WERI-Rb-1 (cell line): Measurements from ENCODE around the gene ZNF785.

Experiments
- DNase-seq: peaks from one replicate; pipeline ENCODE4 v3.0.0-alpha.2; 2020
- H3K27ac ChIP-seq: fragments of 250-450 bp; sonication (Bioruptor Pico); 2 replicates; pipeline ENCODE4 v1.5.1; 2020; ENCODE audit warnings: mild to moderate bottlenecking, moderate library complexity
- H3K27me3 ChIP-seq: fragments of 250-450 bp; sonication (Bioruptor Pico); 2 replicates; pipeline ENCODE4 v1.5.1; 2021; ENCODE audit warnings: mild to moderate bottlenecking, low read depth, moderate library complexity; ENCODE audit not compliant: insufficient read depth, severe bottlenecking
- H3K36me3 ChIP-seq: fragments of 250-450 bp; sonication (Bioruptor Pico); 2 replicates; pipeline ENCODE4 v1.5.1; 2020; ENCODE audit warnings: mild to moderate bottlenecking, moderate library complexity
- H3K4me3 ChIP-seq: 2 replicates; pipeline ENCODE4 v1.5.1; 2011; ENCODE audit warnings: low read depth, mild to moderate bottlenecking, control low read depth, low read length
- H3K9me3 ChIP-seq: fragments of 250-450 bp; sonication (Bioruptor Pico); 2 replicates; pipeline ENCODE4 v1.5.1; 2021; ENCODE audit warnings: mild to moderate bottlenecking, moderate library complexity; ENCODE audit not compliant: severe bottlenecking
- CTCF ChIP-seq: IDR thresholded peaks from 2 replicates; pipeline ENCODE4 v1.5.1; 2011; ENCODE audit warnings: low read depth, mild to moderate bottlenecking, control low read depth, inconsistent platforms, low read length

Gene ZNF785

GRCh38 chr16:30619202-30619601 is 33.7 kb upstream of the ZNF785 start:
- Histone ChIP-seq H3K9me3 (peaks cover 7% of the 10 kb centered on the region), H3K27ac (no peak overlapping the region), H3K4me3 (no peak overlapping the region), H3K27me3 (no peaks in the 10 kb centered on the region), H3K36me3 (no peaks in the 10 kb centered on the region)
- no peak for TF ChIP-seq CTCF
- no peak for DNase-seq

- H3K4me3 ChIP-seq = no peak overlapping the region
- TF ChIP-seq CTCF = peak; percentile 97
- no peaks in the 10 kb centered on the region for H3K27me3 ChIP-seq
These were observed 30.0 kb upstream of the ZNF785 start for GRCh38 chr16:30615358-30616091.

GRCh38 chr16:30609926-30610839 is 24.7 kb upstream of the ZNF785 start, which contains the start of gene ZNF689:
Gene ZNF689, minus strand, starts transcription at chr16:30610389. Its CDS starts 348 bp downstream, at chr16:30610041.
- peak; percentile 97 for DNase-seq
- TF ChIP-seq CTCF = no peak
- Histone ChIP-seq H3K4me3 (peak within 1 kb of the TSS; percentile 99), H3K27ac (peak within 1 kb of the TSS; percentile 99), H3K9me3 (no peaks in the 10 kb centered on the region), H3K36me3 (peaks cover 38% of the 10 kb centered on the region), H3K27me3 (no peaks in the 10 kb centered on the region)

More at GRCh38 chr16:30615358-30616091, 30.0 kb upstream of the ZNF785 start:
- Histone ChIP-seq H3K9me3 (no peaks in the 10 kb centered on the region), H3K27ac (no peak overlapping the region), H3K36me3 (no peaks in the 10 kb centered on the region)
- DNase-seq = peak; percentile 80

- peaks cover 47% of the 10 kb centered on the region for H3K36me3 ChIP-seq
- no peaks in the 10 kb centered on the region for H3K9me3 ChIP-seq
- H3K27ac ChIP-seq = peak overlapping the region; percentile 99
- H3K4me3 ChIP-seq = peak overlapping the region; percentile 99
- no peaks in the 10 kb centered on the region for H3K27me3 ChIP-seq
- peak; percentile 50 for DNase-seq
- no peak for TF ChIP-seq CTCF
These were observed 23.8 kb upstream of the ZNF785 start for GRCh38 chr16:30609002-30609925.

GRCh38 chr16:30606004-30606403 is 20.5 kb upstream of the ZNF785 start:
- TF ChIP-seq CTCF = no peak
- H3K4me3 ChIP-seq = no peak overlapping the region
- H3K27me3 ChIP-seq = no peaks in the 10 kb centered on the region
- H3K36me3 ChIP-seq = peaks cover 65% of the 10 kb centered on the region
- no peak for DNase-seq
- H3K27ac ChIP-seq = no peak overlapping the region
- H3K9me3 ChIP-seq = peaks cover 3% of the 10 kb centered on the region
